GM18505 (cell line): ENCODE measurements around the gene SLC50A1.
"Not testable (repeated sequence)": the region's sequence is repeated elsewhere in the genome, so short reads cannot be mapped to it uniquely, and the experiment has no call there.

ENCODE experiments used
- ATAC-seq: cut with Tn5 transposase; IDR thresholded peaks from one replicate; pipeline ENCODE4 v1.9.1; 2021; ENCODE audit not compliant: unreplicated experiment
- POLR2A ChIP-seq: IDR thresholded peaks from 4 replicates; pipeline ENCODE4 v1.6.1; 2011; ENCODE audit warnings: borderline replicate concordance; ENCODE audit not compliant: insufficient read depth, insufficient read length; ENCODE audit errors: extremely low read depth

SLC50A1 gene

DNA sequence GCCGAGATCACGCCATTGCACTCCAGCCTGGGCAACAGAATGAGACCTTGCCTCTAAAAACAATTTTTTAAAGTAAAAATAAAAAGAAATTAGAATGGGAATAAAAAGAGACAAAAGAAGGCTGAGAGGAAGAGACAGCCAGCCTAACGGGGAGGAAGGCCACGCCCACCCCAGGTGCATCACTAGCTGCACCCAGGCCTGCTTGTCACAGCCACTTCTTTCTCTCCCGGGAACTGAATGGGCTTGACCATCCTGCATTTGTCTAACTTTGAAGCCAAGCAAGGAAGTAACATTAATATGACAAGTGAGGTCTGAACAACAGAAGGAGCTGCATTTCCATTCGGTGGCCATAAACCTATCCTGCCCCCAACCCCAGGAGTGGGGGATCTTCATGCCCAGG is 28.8 kb upstream of the SLC50A1 start:
- TF ChIP-seq POLR2A: no peak
- ATAC-seq: no peak

- no peak for ATAC-seq
- TF ChIP-seq POLR2A: no peak
These were observed 28.1 kb upstream of the SLC50A1 start for GRCh38 chr1:155107309-155108264.

DNA sequence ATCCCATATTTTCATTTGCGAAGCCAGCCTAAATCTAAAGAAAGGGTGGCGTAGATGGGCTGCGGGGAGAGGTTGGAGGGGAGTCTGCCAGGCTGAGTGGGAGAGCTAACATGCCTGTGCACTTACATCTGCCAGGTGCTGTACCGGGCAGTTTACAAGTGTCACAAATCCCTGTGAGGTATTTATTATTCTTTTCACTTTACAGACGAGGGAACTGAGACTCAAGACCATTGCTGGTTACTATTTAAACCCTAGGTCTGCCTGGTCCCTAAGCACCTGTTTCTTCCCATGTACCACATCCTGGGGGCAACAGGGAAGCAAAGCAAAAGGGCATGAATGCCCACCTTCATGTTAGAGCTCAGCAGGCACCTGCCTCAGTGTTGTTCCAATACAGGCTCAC is 27.4 kb upstream of the SLC50A1 start:
- TF ChIP-seq POLR2A: no peak
- no peak for ATAC-seq

DNA sequence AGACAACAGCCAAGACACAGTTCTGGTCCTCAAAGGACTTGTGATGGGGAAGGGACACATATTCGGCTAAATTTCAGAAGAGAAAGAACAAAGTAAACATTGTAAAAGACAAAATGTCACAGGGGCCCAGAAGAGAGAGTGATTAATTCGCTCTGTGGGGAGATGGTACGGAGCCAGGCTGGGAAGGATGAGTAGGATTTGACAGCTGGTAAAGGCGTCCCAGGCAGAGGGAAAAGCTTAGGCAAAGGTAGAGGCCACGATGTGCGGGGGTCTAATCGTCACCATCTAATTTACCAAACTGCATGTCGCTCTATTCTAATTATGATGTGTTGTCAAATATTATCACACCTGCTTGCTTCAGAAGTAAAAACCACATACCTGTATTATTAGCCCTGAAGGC is 25.3 kb upstream of the SLC50A1 start:
- TF ChIP-seq POLR2A: no peak
- no peak for ATAC-seq

GRCh38 chr1:155110826-155111225 is 24.8 kb upstream of the SLC50A1 start:
- TF ChIP-seq POLR2A: no peak
- no peak for ATAC-seq

- TF ChIP-seq POLR2A: no peak
- no peak for ATAC-seq
These were observed 22.1 kb upstream of the SLC50A1 start for GRCh38 chr1:155113450-155113980.

- TF ChIP-seq POLR2A: no peak
These were observed 19.4 kb upstream of the SLC50A1 start for GRCh38 chr1:155116113-155116764.

DNA sequence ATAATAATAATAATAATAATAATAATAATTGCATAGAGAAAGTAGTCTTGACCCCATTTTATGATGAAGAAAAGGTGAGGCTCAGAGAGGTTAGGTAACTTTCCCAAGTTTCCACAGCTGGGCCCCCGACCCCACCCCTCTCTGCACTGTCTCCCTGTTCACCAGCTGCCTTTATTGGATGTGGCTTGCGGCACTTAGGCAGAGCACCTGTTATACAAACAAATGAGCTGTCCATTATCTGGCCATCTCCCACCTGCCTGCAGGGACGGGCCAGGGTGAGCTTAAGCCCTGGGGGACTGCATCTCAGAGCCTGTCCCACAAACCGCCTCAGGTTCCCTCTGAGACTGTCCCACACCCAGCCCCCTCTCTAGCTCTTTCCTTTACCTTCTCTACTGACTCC is 18.0 kb upstream of the SLC50A1 start:
- TF ChIP-seq POLR2A: no peak
- ATAC-seq: no peak

More at GRCh38 chr1:155116113-155116764, 19.4 kb upstream of the SLC50A1 start:
- no peak for ATAC-seq

DNA sequence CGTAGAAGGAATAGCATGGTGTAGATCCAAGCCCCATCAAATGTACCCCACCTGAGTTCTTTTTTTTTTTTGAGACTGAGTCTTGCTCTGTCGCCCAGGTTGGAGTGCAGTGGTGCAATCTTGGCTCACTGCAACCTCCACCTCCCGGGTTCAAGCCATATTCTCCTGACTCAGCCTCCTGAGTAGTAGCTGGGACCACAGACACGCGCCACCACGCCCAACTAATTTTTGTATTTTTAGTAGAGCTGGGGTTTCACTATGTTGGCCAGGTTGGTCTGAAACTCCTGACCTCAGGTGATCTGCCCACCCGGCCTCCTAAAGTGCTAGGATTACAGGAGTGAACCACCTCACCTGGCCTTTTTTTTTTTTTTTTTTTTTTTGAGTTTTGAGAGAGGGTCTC is 17.6 kb upstream of the SLC50A1 start:
- ATAC-seq: not testable (repeated sequence)

- ATAC-seq: no peak
- no peak for TF ChIP-seq POLR2A
These were observed 15.4 kb upstream of the SLC50A1 start for GRCh38 chr1:155120253-155120652.

DNA sequence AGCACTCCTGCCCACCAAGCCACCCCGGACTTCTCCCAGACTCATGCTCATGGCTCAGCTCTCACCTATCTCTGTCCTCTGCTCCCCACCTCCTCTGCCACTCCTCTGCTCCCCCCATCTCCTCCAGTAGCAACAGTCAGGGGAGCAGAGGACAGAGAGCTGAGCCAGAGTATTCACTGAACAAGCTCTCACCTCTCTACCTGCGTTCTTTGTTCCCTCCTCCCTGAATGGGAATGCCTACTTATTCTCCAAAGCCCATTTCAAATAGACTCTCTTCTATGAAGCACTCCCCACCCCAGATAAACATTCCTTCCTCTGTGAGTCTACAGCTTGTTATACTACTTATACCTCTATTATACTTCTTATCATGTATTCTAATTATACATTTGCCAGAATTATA is 14.4 kb upstream of the SLC50A1 start:
- TF ChIP-seq POLR2A: no peak
- ATAC-seq: no peak

DNA sequence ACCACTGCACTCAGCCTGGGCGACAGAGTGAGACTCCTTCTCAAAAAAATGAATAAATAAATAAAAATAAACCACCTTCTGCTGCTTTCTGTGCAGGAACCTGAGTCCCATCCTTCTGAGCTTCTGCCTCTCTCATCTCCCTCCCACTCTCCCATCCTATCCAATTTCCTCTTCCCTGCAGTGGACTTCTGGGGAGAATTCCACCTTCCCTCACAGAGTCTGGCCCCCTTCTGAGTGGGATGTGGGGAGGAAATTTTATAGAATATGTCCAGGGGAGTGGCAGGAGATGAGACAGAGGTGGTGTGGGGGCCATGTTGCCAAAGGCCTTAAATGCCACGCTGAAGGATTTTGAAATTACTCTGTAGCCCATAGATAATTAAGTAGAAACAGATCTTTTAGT is 13.3 kb upstream of the SLC50A1 start:
- no peak for ATAC-seq
- TF ChIP-seq POLR2A: no peak

DNA sequence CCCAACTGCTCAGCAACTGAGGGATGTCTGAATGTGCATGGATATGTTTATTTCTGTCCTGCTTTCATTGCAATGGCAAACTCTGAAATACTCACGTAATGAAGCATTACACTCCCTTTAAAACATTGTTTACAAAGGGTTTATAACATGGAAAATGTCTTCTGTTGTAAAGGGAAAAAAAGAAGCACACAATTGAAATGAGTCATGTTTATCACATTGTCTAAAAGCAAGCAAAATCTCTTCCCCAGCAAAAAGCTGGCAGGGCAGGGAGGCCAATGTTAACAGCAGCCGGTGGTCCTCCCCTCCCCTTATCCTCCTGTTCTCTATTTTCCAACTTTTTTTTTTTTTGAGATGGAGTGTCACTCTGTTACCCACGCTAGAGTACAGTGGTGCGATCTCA is 11.9 kb upstream of the SLC50A1 start:
- no peak for TF ChIP-seq POLR2A
- no peak for ATAC-seq
